ENCODE data around the gene AFF3.

The AFF3 gene

DNA sequence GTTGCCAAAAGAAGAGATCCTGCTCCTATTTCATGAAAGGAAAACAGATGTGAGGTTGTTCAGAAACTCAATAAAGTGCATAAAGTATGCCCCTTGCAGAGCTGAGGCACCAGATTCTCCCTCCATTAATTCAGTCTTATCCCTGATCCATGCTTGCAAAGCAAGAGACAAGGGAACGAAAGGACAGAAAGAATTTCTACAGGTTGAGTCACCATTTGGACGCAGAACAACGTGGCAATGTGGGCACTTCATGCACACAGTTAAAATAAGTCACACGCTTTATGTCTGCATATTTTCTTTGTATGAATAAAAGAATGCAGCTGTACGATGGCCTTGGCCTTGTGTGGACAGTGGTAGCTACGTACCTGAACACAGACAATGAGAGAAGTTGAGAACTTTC lies 330.8 kb downstream of the AFF3 start:
- no peak for DNase-seq

DNA sequence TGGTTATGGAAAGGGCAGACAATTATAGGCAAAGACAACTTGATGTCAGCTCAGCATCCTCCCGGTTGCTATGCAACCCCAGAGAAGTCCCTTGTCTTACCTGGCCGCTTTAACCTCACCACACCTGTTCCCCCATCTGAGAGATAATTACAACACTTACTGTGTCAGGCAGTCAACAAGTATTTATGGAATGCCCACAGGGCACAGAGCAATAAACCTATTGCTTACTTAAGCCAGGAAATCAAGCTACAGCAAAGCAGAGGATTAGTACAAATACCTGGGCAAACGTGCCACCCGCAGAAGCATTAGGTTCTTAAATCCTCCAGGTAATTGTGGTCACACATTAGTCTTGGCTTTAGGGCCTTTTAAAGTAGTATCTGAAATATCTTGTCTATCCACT lies 332.2 kb downstream of the AFF3 start:
- DNase-seq = no peak

DNA sequence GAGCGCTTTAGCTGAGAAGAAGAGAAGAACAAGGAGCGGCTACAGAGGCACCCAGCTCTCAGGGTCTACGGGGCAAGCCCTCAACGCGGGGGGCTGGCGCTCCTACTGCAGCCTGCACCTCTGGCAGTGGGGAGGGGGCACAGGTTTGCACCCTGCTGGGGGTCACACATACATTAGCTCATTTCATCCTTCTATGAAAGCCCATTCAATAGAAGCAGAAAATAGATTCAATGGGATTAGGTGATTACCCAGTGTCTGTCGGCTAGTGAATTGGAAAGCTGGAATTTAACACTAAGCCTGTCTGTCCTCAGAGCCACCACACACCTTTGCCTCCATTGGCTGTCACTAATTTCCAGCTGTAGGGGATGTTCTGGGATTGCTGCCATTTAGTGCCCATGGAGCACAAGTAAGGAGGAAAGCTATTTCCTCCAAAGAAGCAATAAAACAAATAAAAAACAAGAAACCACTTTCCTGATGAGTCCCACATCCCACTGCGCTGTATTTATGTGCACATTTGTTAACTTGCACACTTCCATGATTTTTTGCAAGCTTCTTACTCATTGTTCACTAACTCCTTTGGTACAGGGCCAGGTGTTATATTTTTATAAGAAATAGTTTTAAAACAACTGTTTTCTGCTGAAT lies 333.0 kb downstream of the AFF3 start:
- DNase-seq = no peak

DNA sequence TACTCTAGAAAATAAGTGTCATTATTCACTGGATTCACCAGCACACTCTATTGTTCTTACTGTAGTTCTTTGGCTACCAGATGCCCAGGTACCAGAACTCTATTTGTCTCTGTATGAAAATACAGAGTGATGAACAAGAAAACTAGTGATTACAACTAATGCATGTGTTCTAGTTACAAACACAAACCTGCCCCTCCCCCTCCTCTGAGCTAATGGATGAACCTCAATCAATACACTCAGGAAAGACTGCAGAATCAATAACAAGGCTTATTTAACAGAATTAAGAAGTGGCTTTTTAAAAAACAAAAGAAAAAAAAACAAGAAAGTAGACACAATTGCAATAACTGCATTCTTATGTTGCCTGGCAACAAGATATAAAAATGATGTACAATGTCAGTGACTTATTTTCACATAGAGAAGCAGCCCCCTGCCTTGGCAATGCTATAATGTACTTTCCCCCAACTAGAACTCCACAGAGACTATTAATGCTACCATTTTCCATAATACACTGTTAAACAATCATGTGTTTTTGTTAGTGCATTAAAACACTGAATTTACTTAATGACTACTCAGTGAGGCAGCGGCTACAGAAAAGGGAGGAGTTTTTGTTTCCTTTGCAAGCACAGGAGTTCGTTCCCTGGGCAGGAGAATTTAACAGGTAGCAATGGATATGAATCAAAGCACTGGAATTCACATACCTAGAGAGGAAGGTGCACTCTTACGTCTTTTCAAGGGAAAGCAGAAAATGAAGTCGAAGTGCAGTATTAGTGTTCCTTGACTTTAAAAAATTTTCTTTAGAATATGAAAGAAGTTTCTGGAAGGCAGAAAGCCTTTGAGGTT lies 333.8 kb downstream of the AFF3 start:
- no peak for DNase-seq

DNA sequence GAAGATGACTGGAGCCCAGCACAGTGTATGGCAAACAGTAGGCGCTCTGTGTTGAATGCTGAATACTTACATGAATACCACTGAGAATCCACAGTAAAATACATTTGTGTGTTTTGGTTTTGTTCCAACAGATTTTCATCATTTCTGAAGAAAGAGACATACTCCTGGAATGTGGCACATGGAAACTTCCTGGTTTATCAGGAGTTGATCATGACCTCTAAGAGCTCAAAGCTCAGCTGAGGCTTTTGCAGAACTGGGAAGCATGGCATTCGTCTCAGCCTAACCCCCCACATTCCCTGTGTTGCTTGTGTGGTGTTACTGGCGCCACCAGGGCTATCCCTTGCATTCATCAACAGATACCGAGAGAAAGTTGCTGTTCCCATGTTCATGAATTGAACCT lies 335.6 kb downstream of the AFF3 start:
- no peak for DNase-seq

DNA sequence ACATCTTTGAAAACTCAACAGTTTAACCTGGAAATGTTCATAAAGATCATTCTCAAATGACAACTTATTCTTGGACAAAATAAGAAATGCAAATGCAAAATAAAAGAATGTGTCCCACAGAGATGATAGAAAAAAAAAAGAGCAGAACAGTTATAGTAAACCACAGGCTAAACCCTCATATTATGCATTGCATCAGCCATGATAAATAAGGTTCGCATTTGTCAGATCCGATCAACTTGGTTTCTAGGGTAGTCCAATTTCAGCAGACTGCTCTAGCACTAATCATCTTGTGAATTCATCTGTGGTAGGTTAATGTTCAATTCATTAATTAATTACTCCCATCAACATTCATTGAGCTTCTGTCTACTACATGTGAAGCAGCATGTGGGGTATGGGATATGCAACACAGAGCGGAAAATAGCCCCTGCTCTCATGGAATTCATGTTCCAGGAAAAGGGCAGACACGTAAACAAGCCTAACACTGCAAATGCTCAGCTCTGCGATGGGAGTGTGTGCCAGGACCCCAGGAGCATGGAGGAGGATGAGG lies 336.4 kb downstream of the AFF3 start:
- no peak for DNase-seq

DNA sequence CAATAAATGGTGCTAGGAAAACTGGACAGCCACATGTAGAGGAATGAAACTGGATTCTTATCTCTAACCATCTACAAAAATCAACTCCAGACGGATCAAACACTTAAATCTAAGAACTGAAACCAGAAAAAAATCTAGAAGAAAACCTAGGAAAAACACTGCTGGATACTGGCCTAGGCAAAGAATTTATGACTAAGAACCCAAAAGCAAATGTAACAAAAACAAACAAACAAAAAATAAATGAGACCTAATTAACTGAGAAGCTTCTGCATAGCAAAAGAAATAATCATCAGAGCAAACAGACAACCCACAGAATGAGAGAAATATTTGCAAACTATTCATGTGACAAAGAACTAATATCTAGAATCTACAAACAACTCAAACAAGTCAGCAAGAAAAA lies 338.5 kb downstream of the AFF3 start:
- no peak for DNase-seq

DNA sequence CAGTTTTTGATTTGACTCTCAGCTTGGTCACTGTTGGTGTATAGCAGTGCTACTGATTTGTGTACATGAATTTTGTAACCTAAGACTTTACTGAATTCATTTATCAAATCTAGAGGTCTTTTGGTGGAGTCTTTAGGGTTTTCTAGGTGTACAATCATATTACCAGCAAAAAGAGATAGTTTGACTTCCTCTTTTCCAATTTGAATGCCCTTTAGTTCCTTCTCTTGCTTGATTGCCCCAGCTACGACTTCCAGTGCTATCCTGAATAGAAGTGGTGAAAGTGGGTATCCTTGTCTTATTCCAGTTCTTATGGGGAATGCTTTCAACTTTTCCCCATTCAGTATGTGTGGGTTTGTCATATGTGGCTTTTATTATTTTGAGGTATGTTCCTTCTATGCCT lies 339.7 kb downstream of the AFF3 start:
- no peak for DNase-seq

DNA sequence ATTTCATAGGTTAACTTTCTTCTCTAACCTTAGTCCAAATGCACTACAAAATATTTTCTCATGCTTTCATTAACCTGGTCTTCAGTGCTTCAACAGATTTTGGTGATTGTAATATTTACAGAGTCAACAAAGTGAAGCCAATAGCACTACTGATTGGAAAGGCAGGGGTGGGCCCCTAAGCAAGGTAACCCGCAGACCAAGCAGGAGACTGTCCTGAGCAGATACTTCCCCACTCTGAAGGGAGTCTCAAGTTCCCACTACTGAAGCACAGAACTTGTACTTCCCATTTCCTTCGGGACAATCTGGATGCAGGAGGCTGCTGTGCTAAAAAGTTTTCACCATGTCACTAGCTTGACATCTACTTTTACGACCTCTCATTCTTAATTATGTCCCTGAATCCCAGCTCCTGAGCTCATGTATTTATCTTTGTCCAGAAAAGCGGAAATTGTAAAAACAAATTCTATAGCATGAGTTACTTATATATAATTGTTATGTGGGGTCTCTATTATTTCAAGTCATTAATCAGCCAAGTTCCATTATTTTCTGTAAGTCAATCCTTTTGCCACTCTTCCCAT lies 341.0 kb downstream of the AFF3 start:
- no peak for DNase-seq

DNA sequence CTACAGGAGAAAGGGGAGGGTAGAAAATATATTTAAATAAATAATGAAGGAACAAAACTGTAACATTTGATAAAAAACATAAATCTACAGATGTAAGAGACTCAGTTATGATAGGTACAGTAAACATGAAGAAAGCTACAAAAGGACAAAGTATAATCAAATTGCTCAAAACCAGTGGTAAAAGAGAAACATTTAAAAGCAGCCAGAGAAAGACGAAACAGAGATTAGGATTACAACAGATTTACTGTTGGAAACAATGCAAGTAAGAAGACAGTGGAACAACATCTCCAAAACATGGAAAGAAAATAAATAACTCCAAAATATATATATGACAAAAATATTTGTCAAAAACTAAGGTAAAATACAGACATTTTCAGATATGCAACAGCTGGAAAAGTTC lies 344.9 kb downstream of the AFF3 start:
- no peak for DNase-seq

DNA sequence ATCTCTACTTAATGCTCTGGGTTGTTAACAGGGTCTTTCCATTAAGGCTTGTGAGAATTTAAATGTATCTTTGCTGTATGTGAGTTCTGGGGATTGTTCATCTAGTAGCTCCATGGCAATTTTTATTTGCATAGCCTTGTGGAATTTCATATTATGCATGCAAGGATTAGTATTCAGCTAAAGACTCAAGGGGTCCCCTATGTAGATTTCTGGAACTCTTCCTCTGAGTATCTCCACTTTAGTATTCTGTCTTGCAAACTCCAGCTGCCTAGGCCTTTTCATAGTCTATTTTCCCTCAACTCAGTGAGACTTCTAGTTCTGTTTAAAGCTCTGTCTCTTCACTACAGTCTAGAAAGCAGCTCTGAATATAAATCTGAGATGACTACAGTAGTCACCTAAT lies 348.0 kb downstream of the AFF3 start:
- no peak for DNase-seq

DNA sequence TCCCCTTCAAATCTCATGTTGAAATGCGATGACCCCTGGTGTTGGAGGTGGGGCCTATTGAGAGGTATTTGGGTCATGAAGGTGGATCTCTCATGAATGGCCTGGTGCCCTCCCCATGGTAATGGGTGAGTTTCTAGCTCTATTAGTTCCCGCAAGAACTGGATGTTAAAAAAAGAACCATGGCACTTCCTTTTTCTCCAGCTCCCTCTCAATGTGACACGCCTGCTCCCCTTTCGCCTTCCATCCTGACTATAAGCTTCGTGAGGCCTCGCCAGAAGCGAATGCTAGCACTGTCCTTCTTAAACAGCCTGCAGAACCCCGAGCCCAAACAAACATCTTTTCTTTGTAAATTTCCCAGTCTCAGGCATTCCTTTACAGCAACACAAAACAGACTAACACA lies 349.4 kb downstream of the AFF3 start:
- DNase-seq = no peak

DNA sequence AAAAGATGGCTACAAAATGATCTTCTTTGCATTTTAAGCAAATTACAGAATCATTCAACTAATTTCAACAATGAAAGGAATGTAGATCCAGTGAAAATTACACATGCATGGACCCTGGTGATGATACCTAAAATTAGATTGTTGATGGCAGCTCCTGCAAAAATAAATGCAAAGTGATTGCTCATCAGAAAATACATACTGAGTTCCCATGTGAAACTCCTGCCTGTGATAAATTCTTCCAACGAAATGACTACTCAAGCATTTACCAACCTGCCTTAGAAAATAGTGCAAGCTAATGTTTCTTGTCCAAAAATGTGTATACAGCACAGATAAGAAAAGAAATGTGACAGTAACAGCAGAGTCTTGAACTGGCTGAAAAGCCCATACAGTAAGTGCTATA lies 352.5 kb downstream of the AFF3 start:
- no peak for DNase-seq

DNA sequence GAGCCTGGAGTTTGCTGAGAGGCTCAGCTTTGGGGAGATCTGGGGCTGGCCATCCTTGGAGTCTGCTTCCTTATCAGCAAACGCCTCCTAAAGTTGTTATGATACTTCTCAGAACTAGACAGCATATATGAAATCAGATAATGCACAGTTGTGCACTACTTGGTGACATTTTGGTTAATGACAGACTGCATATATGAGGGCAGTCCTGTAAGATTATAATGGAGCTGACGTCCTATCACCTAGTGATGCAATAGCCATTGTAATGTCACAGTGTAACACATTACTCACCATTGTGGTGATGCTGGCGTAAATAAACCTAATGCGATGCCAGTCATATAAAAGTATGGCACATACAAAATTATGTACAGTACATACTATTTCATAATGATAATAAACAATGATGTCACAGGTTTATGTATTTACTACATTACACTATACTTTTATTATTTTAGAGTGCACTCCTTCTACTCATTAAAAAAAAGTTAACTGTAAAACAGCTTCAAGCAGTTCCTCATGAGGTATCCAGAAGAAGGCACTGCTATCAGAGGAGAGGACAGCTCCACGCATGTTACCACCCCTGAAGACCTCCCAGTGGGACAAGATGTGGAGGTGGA lies 354.5 kb downstream of the AFF3 start:
- DNase-seq = no peak

DNA sequence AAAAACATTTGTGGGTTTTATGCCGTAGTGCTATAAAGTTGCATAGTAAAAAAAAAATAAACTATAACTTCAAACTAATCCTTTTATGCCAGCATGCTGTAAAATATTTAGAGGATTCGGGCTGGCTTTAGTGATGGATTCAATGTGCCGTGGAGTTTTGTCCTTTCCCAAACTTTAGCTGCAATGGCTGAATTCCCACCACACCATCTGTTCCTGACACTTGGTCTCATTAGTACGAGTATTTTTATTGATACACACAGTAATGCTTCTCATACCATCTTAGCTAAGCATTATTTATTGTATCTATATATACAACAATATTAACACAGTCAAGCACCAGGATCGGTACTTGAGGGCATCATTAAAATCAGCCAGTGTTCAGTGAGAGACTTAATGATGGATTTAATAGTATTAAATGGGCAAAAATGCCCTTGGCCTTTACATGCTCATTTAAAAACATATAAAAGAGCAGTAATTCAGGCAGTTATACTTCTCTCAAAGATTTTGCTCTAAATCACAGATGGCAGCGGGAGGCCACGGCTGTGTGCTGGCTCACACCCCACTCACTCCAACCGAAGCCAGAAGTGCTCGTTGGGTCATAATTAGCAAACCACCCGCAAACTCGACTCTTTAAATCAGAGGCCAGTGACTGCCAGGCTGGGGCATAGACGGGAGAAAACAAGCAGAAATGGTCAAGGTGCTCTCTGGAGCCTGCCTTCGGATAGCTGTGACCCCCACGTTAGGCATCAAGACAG lies 355.6 kb downstream of the AFF3 start:
- no peak for DNase-seq

DNA sequence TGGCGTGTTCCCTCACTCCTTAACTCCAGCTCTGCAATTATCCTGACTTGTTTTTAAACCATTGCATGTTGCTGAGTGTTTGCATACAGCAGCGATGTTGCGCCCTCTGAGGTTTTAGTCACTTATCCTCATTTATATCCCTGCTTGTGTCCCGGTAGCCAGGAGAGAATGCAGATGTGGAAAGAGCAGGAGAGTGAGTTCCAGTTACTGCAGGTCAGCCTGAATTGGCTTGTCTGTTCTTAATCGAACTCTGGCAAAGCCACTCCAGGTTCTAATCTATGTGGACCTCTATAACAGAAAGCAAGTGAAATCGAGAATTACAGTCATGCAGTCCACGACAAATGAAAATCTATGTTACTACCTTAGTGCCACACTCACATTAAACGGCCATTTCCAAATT lies 357.4 kb downstream of the AFF3 start:
- DNase-seq = no peak

DNA sequence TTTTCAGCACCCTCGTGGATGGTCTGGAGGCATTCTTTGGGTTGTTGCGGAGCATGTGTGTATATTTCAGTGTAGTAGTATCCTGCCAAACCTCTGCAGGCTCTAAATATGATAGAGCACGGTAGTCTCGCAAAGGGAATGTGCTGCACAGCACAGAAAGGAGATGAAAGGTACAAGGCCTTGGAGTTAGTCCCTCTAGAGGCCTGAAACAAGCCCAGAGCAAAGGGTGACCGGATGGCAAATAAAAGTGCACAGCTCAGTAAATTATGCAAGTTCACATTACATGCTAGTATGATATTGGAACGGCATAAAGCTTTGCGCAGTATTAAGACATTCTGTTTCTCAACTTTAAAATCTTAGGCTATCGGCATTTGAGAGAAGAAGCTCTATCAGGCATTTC lies 358.1 kb downstream of the AFF3 start:
- DNase-seq = no peak

DNA sequence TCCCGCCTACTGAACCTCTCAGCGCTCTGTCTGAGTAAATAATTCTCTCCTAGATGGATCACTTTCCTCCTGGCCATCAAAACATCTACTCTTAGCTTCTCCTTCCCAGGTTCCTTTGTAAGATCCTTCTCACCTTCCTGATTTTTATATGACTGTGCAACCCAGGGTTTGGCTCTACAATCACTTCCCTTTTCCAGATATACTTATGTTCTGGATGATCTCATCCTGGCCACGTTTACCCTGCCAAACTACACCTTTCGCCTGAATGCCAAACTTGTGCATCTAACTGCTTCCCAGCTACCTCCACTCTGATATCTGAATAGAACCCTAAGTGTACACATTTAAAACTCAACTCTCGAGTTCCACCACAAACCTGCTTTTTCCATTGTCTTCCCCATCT lies 362.1 kb downstream of the AFF3 start:
- DNase-seq = no peak

DNA sequence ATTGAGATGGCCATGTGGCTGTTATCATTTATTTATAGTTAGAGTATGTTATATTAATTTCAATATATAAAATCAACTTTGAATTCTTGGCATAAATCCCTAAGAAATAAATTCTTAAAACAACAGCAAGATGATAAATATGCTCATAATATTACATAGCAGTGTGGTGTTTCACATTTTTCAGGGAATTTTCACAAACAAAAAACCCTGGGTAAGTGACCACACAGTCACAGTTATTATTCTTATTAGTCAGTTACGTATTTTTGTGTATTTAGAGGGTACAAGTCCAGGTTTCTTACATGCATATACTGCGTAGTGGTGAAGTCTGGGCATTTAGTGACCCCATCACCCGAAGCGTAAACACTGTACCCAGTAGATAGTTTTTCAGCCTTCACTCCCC lies 363.1 kb downstream of the AFF3 start:
- no peak for DNase-seq

DNA sequence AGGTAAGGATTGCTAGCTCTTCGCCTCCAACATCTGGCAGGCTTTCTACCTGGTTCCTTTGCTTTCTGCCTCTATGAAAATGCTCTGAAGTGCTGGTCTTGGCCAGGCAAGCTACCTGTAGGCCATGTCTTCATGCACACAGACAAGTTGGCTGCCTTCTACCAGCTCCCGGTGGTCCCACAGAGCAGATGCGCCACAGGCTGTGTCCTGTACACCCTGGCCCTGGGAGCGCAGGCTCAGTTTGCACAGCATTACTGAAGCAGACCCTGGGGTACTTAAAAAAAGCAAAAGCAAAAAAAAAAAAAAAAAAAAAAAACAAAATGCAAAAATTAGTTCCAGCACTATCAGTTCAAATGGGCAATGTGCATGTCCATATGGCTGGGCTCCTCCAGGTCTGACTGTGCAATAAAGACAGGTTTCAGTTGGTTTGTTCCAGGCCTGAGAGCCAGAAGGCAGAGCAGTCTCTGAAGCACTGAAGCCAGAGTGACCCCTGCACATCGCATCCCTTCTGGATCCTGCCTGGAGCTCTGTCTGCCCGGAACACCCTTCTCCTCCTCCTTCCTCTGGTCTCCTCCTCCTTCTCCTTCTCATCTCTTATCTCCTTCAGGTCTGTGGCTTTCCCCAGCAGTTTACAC lies 364.6 kb downstream of the AFF3 start:
- no peak for DNase-seq

DNA sequence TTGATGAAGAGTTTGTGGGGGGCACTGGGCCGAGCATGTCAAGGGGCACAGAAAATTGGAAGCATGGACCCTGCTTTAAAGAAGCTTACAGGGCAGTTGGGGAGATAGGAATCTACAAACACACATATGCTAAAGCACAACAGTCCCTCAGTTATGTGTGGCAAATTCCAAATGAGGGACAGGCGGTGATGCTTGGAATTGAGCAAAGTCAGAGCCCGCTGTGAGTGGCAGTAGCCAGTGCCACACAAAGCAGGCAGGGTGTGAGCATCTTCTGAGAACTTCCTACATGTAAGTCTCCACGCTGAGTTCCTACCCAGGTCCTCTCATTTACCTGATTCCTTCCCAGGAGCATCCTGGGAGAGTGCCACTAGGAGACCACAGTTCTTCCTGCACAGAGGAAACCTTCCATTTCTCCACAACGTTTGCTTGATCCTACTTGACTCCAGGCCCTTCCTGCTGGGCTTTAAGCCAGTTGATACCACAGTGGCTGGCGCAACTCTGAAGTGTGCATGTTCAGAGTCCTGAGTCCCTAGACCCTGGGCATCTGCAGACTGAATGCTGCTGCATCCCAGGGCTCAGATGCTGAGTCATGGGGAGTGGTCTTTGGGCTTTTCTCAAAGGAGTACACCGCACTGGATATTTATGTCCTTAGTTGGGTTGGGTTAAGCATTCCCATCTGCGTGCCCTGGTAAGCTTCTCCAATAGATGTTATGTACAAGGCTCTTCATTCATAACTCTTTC lies 365.3 kb downstream of the AFF3 start:
- no peak for DNase-seq
